NCI-H524 (cell line): ENCODE data around the gene DBN1.
"Not testable (repeated sequence)": the region's sequence is repeated elsewhere in the genome, so short reads cannot be mapped to it uniquely, and the experiment has no call there.

Experiments
- DNase-seq, 2 experiments: peaks; one replicate each; lab custom pipeline; 2025; lab: John Stamatoyannopoulos, UW

The DBN1 gene

DNA sequence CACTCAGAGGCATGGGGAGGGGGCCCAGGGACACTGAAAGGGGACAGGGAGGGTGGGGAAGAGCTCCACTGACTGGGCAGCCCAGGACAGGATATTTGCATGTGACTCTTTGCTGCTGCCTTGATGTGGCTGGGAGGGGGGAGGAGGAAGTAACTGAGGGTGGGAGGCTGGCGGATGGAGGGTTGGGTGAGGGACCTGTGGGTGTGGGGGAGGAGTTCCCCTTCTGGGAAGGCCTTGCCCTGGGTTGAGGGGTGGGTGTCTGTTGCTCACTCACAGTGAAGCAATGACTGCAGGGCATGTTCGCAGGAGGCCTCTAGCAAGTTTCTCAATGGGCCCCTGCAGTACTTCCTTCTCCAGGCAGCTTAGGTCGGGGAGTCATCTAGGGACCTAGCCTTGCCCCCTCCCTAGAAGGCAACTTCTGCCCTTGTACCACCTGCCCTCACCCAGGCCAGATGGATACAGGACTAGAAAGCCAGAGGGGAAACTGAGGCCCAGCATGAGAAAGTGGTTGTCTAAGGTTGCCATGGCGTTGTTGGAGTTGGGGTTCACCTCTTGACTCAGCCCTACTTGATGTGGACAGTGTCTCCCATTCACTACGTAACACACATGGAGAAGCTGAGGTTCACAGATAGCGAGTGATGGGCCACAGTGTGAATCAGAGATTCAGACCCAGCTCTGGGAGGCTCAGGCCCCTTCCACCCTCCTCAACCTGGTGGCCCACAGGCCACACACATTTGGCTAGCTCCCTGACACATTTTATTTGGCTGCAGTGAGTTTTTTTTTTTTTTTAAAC, 44.0 kb downstream of the DBN1 start:
- no peak for DNase-seq

GRCh38 chr5:177428574-177429217, 44.7 kb downstream of the DBN1 start:
- DNase-seq, result no peak

DNA sequence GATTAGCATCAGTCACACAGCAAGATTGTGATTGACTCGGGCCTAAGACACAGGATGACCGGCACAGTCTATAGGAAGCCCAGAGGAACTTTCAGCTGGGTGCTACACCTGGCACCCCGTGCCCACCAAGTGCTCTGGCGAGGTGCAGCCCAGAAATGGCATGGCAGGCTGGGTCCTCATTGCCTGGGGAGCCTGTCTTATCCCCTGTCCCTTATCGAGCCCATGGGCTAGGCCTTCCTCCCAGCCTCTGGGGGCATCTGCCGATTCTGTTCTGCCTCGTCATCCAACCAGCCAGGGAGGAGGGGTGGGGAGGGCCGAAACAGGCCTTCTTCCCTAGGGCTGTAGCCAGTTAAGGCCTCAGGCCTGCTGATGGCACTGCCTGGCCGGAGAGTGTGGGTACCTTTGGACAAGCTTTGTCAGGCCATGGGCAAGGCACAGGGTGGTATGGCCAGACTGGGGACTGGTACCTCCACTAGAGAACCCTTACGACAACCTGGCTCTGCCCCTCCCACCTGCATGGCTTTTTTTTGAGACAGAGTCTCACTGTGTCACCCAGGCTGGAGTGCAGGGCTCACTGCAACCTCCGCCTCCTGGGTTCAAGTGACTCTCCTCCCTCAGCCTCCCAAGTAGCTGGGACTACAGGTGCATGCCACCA, 45.4 kb downstream of the DBN1 start:
- no peak for DNase-seq

DNA sequence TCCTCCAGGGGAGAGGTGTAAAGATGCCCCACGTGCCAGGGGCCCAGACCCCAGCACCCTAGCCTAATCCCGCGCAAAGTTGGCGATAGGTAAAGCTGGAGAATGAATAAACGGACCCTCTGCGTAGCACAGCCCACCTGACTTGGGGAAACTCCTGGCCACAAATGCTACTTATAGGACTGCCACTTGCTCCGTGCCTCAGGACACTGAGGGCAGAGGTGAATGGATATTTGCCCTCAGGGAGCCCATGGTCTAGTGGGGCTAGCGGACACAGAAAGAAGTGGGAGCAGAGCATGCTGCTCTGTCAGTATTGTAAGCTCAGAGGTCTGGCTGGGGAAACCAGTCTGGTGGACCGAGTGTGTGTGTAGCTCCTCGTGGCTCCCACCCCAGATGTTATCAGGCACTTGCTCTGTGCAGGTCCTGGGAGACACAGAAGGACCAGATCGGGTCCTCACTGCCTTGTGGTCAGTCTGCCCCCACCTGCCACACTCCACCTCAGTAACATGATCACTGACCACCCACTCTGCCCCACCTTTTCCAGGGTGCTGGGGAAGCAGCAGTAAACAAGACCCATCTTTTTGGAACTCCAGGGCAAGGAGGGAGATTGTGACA, 46.1 kb downstream of the DBN1 start:
- no peak for DNase-seq

- peak; percentile 20 to 39 for DNase-seq
Measured at GRCh38 chr5:177426566-177427210, 46.7 kb downstream of the DBN1 start, which contains the start of gene GRK6. Gene GRK6, plus strand, starts transcription at chr5:177426676. Its CDS starts 170 bp downstream, at chr5:177426846.

DNA sequence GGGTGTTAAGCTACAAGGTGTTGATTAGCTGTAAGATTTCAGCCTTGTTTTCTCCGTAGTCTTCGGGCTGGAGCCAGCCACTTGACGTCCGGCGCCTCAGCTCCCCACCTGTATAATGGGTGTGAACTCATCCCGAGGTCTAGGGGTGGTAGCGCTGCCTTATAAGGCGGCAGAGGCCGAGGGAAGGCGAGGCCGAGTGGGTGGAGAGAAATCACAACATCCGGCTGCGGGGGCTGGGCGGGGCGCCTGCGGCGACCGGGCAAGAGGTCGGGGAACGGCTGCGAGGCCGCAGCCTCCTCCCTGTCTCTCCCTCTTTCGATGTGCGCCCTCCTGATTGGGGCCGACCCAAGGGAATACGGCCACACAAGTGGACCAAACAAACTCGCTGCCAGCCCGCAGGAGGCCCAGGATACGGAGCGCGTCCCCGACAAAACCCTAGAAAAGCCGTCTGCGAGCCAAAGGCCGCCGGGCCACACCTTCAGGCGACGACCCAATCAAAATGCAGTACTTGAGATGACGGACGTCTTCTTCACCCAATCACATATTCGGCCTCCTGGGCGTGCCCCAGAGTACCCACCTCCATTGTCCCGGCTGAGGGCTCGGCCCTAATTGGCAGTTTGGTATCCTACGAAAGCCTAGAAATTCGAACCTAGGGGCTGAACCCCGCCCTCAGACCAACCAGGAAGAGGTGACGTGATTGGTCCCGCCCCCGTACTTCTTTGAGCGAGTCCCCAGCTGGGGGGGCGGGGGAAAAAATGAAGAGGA, 47.5 kb downstream of the DBN1 start:
- DNase-seq, result peak; percentile 100

GRCh38 chr5:177425196-177425800, 48.1 kb downstream of the DBN1 start:
- DNase-seq, result no peak

- no peak for DNase-seq
Measured at GRCh38 chr5:177423671-177424070, 49.8 kb downstream of the DBN1 start.

DNA sequence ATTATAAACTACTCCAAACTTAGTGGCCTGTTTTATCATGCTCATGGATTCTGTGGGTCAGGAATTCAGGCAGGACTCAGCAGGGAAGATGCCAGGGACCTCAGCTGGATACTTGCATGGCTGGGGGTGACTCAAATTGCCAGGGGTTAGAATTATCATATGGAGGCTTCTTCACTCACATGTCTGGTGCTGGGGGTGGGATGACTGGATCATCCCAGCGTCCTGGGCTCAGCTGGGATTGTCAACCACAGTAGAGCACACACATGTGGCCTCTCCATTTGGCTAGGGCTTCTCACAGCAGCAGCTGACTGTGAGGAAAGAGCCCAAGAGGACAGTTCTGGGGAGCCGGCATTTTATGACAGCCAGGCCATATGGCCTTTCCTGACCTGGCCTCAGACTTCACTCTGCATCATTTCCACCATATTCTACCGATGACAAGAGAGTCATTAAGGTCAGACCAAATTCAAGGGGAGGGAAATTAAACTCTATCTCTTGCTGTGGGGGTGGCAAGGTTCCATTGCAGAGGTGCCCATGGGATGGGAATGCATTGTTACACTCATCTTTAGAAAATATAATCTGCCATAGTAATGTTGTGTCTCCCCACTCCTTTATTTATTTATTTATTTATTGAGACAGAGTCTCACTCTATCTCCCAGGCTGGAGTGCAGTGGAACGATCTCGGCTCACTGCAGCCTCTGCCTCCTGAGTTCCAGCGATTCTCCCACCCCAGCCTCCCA, 52.2 kb downstream of the DBN1 start:
- DNase-seq, result no peak

GRCh38 chr5:177420472-177420871, 53.0 kb downstream of the DBN1 start:
- DNase-seq, result not testable (repeated sequence)

DNA sequence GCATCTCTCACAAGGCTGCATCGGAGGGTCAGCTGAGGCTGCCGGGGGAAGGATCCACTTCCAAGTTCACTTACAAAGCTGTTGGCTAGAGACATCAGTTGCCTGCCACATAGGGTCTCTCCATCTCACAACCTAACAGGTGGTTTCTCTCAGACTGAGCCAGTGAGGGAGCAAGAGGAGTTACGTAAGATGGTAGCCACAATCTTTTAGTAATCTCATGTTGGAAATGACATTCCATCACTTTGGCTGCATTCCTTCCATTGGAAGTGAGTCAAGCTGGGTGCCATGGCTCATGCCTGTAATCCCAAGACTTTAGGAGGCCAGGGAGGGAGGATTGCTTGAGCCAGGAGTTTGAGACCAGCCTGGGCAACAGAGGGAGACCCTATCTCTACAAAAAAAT, 54.4 kb downstream of the DBN1 start:
- no peak for DNase-seq

- not testable (repeated sequence) for DNase-seq
Measured at GRCh38 chr5:177417081-177417480, 56.4 kb downstream of the DBN1 start.

- no peak for DNase-seq
Measured at GRCh38 chr5:177414481-177414880, 59.0 kb downstream of the DBN1 start.

DNA sequence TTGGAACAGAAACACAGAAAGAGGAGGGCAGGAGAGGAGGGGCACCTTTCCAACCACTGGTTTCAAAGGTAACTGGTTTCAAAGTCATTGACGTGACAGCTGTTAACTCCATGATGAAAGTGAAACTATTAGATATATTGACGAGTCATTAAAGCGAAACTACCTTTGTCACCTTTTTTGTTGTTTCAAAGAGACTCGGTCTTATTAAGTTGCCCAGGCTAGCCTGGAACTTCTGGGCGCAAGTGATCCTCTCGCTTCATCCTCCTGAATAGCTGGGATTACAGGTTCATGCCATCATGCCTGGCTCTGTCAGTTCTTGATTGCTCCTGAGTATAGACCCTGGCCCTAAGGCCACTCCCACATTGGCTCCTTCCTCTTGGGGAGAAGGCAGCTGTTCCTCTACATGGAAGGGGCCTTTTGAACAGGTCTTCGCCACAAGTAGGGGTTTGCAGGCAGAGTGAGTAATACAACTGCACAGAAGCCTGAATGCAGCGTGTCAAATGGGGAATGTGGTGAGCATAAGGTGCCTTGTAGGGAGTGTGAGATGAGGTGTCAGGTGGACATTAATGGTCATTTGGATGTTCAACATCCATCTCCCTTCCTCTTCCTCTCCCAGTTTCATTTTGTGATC, 60.7 kb downstream of the DBN1 start:
- no peak for DNase-seq

- no peak for DNase-seq
Measured at GRCh38 chr5:177410575-177410974, 62.9 kb downstream of the DBN1 start.

- DNase-seq, result no peak
Measured at GRCh38 chr5:177409043-177409801, 64.2 kb downstream of the DBN1 start, which contains the start of gene F12. Gene F12, minus strand, starts transcription at chr5:177409564. Its CDS starts 37 bp downstream, at chr5:177409527.
